ENCODE data around the gene RIN1.
A peak's percentile ranks its signal among the peaks of the same experiment; 100 is the strongest.
"Not testable (repeated sequence)": the region's sequence is repeated elsewhere in the genome, so short reads cannot be mapped to it uniquely, and the experiment has no call there.

The RIN1 gene

GRCh38 chr11:66336234-66337102 lies at the start of gene RIN1:
Gene RIN1 (minus strand): TSS chr11:66336434. CDS start chr11:66336402, 32 bp downstream.
- DNase-seq = no peak

DNA sequence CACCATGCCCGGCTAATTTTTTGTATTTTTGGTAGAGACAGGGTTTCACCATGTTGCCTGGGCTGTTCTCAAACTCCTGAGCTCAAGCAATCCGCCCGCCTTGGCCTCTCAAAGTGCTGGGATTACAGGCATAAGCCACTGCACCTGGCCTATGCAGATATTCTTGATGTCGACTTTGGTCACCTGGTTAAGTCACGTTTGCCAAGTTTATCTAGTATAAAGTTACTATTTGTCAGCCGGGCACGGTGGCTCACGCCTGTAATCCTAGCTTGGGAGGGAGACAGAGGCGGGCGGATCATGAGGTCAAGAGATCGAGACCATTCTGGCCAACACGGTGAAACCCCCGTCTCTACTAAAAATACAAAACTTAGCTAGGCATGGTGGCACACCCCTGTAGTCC lies 48.1 kb upstream of the RIN1 start:
- not testable (repeated sequence) for DNase-seq

DNA sequence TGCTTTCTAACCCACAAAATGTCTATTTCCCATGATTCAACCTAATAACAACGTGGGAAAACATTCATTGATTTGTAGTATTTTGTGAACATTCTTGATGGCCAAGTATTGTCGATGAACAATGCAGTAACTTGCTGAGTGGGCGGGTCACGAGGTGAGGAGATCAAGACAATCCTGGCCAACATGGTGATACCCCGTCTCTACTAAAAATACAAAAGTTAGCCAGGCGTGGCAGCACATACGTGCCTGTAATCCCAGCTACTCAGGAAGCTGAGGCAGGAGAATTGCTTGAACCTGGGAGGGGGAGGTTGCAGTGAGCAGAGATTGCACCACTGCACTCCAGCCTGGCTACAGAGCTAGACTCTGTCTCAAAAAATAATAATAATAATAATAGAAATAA lies 44.0 kb upstream of the RIN1 start:
- DNase-seq = not testable (repeated sequence)

DNA sequence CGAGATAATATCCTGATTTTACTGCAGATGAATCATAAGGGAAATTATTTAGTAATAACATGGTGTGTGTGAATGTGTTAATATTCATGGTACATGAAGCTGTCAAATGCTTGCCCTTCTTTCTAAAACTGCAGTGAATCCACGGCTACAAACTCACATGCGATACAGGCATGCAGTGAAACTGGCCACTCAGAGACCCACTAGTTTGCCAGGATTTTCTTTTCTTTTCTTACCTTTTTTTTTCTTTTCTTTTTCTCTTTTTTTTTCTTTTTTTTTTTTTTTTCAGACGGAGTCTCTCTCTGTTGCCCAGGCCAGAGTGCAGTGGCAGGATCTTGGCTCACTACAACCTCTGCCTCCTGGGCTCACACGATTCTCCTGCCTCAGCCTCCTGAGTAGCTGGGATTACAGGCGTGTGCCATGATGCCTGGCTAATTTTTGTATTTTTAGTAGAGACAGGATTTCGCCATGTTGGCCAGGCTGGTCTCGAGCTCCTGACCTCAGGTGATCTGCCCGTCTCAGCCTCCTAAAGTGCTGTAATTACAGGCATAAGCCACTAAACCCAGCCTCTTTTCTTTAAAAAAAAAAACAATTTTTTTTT lies 37.6 kb upstream of the RIN1 start:
- not testable (repeated sequence) for DNase-seq

GRCh38 chr11:66373265-66373664 lies 37.0 kb upstream of the RIN1 start:
- no peak for DNase-seq

DNA sequence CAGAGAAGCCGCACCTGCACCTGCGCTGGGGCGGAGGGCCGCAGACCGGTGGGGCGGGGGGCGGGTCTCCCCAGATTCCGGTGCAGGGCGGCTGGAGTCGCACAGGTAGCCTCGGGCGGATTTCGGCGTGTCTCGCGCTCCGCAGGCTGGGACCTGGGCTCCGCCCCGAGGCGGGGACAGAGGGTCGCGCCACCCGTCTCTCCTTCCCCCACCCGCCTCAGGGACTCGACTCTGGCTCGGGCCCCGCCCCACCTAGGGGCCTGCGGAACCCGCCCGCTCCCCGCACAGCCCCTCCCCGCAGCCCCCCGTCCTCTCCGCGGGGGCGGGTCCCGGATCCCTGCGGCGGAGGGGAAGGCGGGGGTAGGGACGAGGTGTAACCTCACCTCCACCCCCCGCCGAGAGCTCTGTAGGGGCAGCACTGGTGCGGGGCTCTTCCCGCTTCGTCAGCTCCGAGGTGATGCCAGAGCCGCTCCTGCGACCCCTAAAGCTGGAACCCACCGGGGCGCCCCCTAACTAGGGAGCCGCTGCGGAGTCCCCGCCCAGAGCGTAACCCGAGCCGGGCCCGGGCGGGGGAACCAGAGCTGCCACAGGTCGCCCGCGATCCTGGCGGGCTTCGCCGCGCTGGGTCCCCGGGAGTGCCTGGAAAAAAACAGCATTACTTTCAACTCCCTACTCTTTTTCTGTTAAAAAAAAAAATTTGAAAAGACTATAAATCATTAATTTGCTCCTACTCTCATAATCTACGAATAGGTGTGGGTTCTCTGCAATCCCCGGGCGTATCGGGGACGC lies 35.6 kb upstream of the RIN1 start, which contains the start of gene SLC29A2:
Gene SLC29A2, minus strand, starts transcription at position 134 of the 789 bp plus-strand sequence. CDS start 169 bp downstream, outside the sequence.
- DNase-seq = peak; percentile 60

- DNase-seq = no peak
Measured at GRCh38 chr11:66369073-66369894, 33.0 kb upstream of the RIN1 start.

GRCh38 chr11:66368484-66368883 lies 32.2 kb upstream of the RIN1 start:
- no peak for DNase-seq

DNA sequence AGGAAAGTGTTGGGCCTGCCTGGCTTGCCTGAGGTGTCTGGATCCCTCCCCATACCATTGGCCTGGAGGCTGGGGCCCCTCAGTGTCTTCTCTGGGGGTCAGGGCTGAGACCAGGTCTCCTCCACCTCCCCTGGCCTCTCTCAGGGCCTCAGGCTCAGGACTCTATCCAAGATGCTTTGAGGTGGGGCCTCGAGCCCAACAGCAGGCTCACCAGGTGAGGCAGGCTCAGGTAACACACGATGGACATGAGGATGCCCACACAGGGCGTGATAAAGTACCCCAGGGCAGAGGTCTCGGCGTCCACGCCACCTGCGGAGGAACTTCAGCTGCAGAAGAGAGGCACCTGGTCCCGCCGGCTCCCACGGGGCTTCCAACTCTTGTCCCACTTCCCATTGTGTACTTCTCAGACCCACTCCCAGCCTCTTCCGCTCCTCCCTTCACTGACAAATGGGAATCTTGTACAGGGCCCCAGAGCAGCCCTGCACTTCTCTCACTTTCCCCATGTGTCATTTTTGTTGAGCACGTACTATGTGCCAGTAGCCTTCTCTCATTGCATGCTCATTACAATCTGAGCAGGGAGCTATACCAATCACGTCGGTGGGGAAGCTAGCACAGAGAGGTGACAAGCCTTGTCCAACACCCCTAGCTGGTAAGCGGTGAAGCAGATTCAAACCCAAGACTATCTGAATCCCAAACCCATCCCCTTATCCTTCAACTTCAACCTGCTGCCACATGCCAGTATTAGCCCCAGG lies 31.5 kb upstream of the RIN1 start:
- DNase-seq = no peak

DNA sequence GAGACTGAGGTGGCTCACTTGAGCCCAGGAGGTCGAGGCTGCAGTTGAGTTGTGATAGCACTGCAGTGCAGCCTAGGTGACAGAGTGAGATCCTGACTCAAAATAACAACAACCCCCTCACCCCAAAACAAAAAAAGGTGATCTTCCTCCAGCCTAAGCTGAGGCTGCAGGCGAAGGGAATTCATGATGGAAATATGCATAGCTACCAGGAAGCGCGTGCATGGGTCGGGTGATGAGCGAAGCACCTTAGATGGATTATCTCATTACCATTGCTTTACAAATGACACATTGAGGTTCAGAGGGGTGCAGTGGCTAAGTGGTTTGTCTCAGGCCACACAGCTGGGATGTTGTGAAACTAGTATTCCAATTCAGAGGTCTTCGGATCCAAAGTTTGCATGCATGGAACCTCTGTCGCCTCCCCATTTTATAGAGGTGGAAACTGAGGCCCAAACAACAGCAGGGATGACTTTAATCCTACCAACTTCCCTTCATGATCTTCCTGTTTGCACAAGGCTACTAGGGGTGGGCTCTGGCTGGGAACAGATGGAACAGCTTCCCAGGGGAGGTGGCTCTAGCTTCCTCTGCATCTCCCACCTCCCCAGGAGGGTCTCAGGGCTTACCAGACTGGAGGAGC lies 30.7 kb upstream of the RIN1 start:
- no peak for DNase-seq

- no peak for DNase-seq
Measured at GRCh38 chr11:66365711-66366619, 29.7 kb upstream of the RIN1 start.

- DNase-seq = no peak
Measured at GRCh38 chr11:66365166-66365565, 28.9 kb upstream of the RIN1 start.

- no peak for DNase-seq
Measured at GRCh38 chr11:66363805-66364535, 27.7 kb upstream of the RIN1 start.

DNA sequence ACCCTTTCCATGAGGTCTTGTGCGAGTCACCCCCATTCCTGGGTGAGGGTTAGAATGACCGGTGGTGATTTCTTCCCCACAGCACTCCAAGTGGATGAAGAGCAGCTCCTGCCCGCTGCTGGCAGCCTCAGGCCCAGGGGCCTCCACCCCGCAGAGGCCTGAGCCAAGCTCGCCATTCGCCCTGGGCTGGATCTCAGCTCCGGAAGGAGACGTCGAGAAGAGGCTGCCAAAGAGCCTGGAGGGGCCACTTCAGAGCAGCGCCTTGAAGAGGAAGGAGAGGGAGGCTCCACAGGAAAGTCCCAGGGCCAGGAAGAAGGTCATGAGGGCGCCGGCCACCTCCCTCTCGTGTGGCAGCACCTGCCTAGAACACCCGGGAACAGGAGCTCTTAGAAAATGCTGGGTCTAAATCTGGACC lies 27.0 kb upstream of the RIN1 start:
- no peak for DNase-seq

DNA sequence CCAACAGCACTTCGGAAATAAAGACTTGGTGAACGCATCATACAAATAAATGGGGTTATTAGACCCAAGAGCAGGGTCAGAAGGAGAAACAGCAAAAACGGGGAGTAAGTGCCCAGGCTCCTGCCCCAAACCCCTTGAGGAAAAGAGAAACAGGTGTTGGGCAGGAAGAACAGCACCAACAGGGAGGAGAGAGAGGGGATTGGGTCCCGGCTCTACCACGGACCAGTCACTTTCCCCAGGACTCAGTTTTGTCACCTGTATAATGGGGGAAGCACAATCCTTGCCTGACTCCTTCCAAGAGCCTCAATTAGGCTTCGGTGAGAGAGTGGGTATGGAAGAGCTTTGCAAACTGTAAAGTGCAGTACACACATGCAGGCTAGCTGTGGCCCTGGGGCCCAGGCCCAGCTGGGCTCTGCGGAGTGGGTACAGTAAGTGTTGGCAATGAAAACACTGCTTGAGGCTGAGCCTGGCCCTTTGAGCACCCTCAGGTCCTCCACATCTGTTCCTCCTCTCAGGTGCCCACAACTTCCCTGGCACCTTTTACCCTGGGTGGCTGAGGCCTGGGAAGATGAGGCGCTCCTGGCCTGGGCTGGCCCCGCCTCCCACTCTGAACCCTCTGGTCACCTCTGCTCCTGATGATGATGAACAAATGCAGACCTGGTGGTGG lies 26.4 kb upstream of the RIN1 start:
- no peak for DNase-seq

DNA sequence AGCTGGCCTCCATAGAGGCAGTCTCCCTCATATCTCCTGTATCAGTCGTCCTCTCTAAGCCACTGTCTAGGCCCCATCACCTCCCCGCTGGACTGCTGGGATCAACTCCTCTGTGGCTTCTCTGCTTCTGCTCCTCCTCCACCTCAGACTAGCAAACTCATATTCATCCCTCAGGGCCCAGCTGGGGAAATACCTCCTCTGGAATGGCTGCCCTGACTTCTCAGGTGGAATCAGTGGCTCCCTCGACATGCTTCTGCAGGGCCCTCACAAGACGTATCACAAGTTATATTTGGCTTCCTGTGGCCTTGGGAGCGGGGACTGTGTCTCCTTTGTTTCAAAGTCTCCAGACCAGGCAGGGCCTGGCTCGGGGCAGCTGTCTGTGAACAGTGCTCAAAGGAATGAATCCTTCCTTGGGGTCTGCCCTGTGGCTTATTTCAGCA lies 25.3 kb upstream of the RIN1 start:
- DNase-seq = no peak

DNA sequence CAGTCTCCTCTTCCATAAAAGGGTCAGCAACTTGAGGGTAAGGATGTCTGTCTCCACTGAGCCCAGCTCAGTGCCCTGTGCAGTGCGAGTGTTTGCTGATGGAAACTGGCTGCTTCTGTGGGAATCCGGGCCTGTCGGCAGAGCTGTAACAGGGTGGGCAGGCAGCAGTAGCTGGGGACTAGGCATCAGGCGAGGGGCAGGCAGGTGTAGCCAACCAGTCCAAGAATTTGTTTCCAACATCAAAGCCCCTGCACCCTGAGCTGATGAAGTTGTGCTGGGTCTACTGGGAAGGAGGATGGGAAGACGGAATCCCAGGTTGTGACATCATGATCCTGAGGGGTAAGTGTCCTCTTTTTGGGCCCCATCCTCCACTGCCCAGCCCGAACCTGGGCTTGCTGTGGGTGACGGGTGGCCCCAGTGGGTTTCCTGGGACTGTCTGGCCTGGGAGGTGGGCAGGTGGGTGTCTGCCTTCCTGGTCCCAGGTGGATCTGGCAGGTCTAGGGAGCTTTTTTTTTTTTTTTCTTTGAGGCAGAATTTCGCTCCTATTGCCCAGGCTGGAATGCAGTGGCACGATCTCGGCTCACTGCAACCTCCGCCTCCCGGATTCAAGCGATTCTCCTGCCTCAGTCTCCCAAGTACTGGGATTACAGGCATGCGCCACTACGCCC lies 24.3 kb upstream of the RIN1 start:
- DNase-seq = no peak

- DNase-seq = no peak
Measured at GRCh38 chr11:66359662-66360087, 23.4 kb upstream of the RIN1 start.
